Measurements from ENCODE around the gene TEX12. TPM values are rescaled to one million over a fixed set of nuclear protein-coding genes. Genes with fewer than 3 reads are reported as not detected.
A peak's percentile ranks its signal among the peaks of the same experiment; 100 is the strongest.

The TEX12 gene
- total and polyA plus RNA-seq, 2 experiments from 2014 or later: 0.50 TPM; not detected in 1

- Histone ChIP-seq H3K4me2 (no peak overlapping the region), H3K9me3 (ENCODE audit: low read depth) (no peaks in the 10 kb centered on the region), H3K27ac (peak overlapping the region; percentile 46), H4K20me1 (ENCODE audit: insufficient read depth, poor library complexity, severe bottlenecking) (no peaks in the 10 kb centered on the region), H3K9me2 (replicated peaks; ENCODE audit: insufficient read depth) (no peaks in the 10 kb centered on the region), H3K79me2 (no peaks in the 10 kb centered on the region), H2AFZ (no peak overlapping the region), H3K27me3 (no peaks in the 10 kb centered on the region), H3K4me1 (ENCODE audit: insufficient read depth) (peaks cover 3% of the 10 kb centered on the region), H3K36me3 (replicated peaks; ENCODE audit: insufficient read depth, low read depth) (no peaks in the 10 kb centered on the region), H3K4me3 (no peak overlapping the region)
- peak; percentile 42 for DNase-seq (ENCODE audit: low spot score)
- TF ChIP-seq EZH2phosphoT487 (IDR thresholded peaks at IDR 0.05; ENCODE audit: low read depth, severe bottlenecking, unreplicated experiment): no peak
- no peak for TF ChIP-seq EZH2 (IDR thresholded peaks at IDR 0.05; ENCODE audit: borderline replicate concordance)
- TF ChIP-seq, protein P1, sequence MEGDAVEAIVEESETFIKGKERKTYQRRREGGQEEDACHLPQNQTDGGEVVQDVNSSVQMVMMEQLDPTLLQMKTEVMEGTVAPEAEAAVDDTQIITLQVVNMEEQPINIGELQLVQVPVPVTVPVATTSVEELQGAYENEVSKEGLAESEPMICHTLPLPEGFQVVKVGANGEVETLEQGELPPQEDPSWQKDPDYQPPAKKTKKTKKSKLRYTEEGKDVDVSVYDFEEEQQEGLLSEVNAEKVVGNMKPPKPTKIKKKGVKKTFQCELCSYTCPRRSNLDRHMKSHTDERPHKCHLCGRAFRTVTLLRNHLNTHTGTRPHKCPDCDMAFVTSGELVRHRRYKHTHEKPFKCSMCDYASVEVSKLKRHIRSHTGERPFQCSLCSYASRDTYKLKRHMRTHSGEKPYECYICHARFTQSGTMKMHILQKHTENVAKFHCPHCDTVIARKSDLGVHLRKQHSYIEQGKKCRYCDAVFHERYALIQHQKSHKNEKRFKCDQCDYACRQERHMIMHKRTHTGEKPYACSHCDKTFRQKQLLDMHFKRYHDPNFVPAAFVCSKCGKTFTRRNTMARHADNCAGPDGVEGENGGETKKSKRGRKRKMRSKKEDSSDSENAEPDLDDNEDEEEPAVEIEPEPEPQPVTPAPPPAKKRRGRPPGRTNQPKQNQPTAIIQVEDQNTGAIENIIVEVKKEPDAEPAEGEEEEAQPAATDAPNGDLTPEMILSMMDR (IDR thresholded peaks at IDR 0.05; ENCODE audit: poor library complexity): no peak
These were observed 45.5 kb downstream of the TEX12 start for GRCh38 chr11:112212710-112213109.

- Histone ChIP-seq H3K79me2 (no peaks in the 10 kb centered on the region), H3K4me2 (no peak overlapping the region), H3K4me1 (ENCODE audit: insufficient read depth) (peaks cover 3% of the 10 kb centered on the region), H2AFZ (no peak overlapping the region), H3K9me2 (replicated peaks; ENCODE audit: insufficient read depth) (no peaks in the 10 kb centered on the region), H3K27ac (no peak overlapping the region), H3K4me3 (no peak overlapping the region), H3K9me3 (ENCODE audit: low read depth) (no peaks in the 10 kb centered on the region), H4K20me1 (ENCODE audit: insufficient read depth, poor library complexity, severe bottlenecking) (no peaks in the 10 kb centered on the region), H3K27me3 (no peaks in the 10 kb centered on the region), H3K36me3 (replicated peaks; ENCODE audit: insufficient read depth, low read depth) (no peaks in the 10 kb centered on the region)
- DNase-seq (ENCODE audit: low spot score): no peak
- TF ChIP-seq EZH2 (IDR thresholded peaks at IDR 0.05; ENCODE audit: borderline replicate concordance) (no peak), EZH2phosphoT487 (IDR thresholded peaks at IDR 0.05; ENCODE audit: low read depth, severe bottlenecking, unreplicated experiment) (no peak)
- TF ChIP-seq, protein P1 (IDR thresholded peaks at IDR 0.05; ENCODE audit: poor library complexity): no peak
- WGBS (ENCODE audit: low lambda C conversion rate, missing lambda C conversion rate): 71% methylated on average over 4 of the region's 4 CpGs
These were observed 46.6 kb downstream of the TEX12 start for GRCh38 chr11:112213753-112214152.

DNA sequence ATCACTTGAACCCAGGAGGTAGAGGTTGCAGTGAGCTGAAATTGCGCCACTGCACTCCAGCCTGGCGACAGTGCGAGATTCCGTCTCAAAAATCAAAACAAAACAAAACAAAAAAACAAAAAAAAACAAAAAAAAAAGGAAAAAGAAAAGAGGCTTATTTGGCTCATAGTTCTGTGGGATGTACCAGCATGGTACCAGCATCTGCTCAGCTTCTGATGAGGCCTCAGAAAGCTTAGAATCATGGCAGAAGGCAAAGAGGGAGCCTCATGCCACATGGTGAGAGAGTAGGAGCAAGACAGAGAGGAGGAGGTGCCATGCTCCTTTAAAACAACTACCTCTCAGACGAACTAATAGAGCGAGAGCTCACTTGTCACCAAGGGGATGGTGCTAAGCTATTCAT lies 48.4 kb downstream of the TEX12 start:
- H3K9me2 ChIP-seq (replicated peaks; ENCODE audit: insufficient read depth): no peaks in the 10 kb centered on the region
- H3K4me3 ChIP-seq: no peak overlapping the region
- no peak for TF ChIP-seq EZH2 (IDR thresholded peaks at IDR 0.05; ENCODE audit: borderline replicate concordance)
- H3K4me2 ChIP-seq: no peak overlapping the region
- H3K36me3 ChIP-seq (replicated peaks; ENCODE audit: insufficient read depth, low read depth): no peaks in the 10 kb centered on the region
- H3K27me3 ChIP-seq: no peaks in the 10 kb centered on the region
- no peaks in the 10 kb centered on the region for H3K79me2 ChIP-seq
- no peak for DNase-seq (ENCODE audit: low spot score)
- H3K27ac ChIP-seq: no peak overlapping the region
- peaks cover 3% of the 10 kb centered on the region for H3K4me1 ChIP-seq (ENCODE audit: insufficient read depth)
- H4K20me1 ChIP-seq (ENCODE audit: insufficient read depth, poor library complexity, severe bottlenecking): no peaks in the 10 kb centered on the region
- no peak overlapping the region for H2AFZ ChIP-seq
- WGBS (ENCODE audit: low lambda C conversion rate, missing lambda C conversion rate): 93% methylated on average over 6 of the region's 6 CpGs
- no peaks in the 10 kb centered on the region for H3K9me3 ChIP-seq (ENCODE audit: low read depth)

- no peak overlapping the region for H2AFZ ChIP-seq
- H3K9me3 ChIP-seq (ENCODE audit: low read depth): no peaks in the 10 kb centered on the region
- no peaks in the 10 kb centered on the region for H3K79me2 ChIP-seq
- no peaks in the 10 kb centered on the region for H3K9me2 ChIP-seq (replicated peaks; ENCODE audit: insufficient read depth)
- no peak overlapping the region for H3K4me3 ChIP-seq
- no peaks in the 10 kb centered on the region for H3K27me3 ChIP-seq
- 90% methylated on average over 1 of the region's 1 CpG for WGBS (ENCODE audit: low lambda C conversion rate, missing lambda C conversion rate)
- H3K4me2 ChIP-seq: no peak overlapping the region
- no peaks in the 10 kb centered on the region for H4K20me1 ChIP-seq (ENCODE audit: insufficient read depth, poor library complexity, severe bottlenecking)
- no peaks in the 10 kb centered on the region for H3K36me3 ChIP-seq (replicated peaks; ENCODE audit: insufficient read depth, low read depth)
- H3K4me1 ChIP-seq (ENCODE audit: insufficient read depth): peaks cover 9% of the 10 kb centered on the region
- TF ChIP-seq, protein P1 (IDR thresholded peaks at IDR 0.05; ENCODE audit: poor library complexity): no peak
- no peak for TF ChIP-seq EZH2phosphoT487 (IDR thresholded peaks at IDR 0.05; ENCODE audit: low read depth, severe bottlenecking, unreplicated experiment)
- no peak for TF ChIP-seq EZH2 (IDR thresholded peaks at IDR 0.05; ENCODE audit: borderline replicate concordance)
- H3K27ac ChIP-seq: no peak overlapping the region
- no peak for DNase-seq (ENCODE audit: low spot score)
These were observed 49.5 kb downstream of the TEX12 start for GRCh38 chr11:112216561-112217105.

All from hepatocyte (in vitro differentiated cells).